ENCODE measurements around the gene RASA3.
"Not testable (repeated sequence)": the region's sequence is repeated elsewhere in the genome, so short reads cannot be mapped to it uniquely, and the experiment has no call there.

The RASA3 gene

DNA sequence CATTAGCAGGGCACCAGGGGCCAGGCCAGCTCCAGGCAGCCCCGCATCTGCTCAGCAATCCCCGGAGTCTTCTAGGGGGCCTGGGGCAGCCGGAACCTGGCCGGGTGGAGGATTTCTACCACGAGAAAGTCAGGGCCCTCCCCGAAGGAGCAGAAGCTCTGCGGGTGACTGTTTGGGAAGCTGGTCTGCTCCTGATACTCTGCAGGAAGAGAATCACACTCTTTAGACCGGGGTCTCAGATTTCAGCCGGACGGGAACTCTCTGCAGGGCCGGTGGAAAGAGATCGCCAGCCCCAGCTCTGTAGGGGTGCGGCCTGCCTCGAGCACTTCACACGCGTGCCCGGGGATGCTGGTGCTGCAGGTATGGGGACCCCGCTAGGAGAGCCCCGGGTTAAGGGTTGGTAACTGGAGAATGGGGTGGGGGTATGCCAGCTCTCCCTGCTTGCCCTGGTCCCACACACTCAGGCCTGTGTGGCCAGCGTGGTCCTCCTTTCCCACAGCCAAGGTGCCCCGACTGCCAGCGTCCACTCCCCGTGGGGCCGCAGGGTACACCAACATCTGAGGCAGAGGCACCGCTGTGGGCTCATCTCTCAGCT is 20.1 kb downstream of the RASA3 start:
- no peak for DNase-seq (ENCODE audit: low read depth)

DNA sequence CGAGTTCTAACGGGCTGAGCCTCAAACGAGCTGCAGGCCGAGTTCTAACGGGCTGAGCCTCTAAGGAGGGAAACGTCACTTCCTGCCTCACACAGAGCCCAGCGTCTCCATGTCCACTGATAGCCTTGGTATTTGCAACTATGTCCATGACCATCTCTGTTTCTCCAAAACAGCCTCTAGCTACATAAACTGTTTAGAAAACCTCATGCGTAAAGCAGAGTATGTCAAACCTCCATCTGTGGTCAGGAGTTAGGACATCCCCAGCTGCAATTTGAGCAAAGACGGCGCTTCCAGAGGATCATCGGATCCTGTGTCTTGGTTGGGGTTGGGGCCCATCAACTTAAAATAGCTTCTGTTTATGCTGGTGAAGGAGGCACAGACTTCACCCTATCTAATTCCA is 20.8 kb downstream of the RASA3 start:
- no peak for DNase-seq (ENCODE audit: low read depth)

DNA sequence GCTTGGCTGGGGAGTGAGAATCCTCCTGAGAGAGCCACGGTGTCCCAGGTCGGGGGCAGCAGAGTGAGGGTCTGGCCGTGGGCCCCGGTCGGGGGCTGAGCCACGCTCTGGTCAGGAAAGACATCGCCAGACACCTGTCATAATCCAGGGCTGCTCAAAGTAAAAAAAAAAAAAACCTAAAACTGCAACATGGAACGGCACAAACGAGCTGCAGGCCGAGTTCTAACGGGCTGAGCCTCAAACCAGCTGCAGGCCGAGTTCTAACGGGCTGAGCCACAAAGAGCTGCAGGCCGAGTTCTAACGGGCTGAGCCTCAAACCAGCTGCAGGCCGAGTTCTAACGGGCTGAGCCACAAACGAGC is 21.6 kb downstream of the RASA3 start:
- DNase-seq (ENCODE audit: low read depth) = not testable (repeated sequence)

DNA sequence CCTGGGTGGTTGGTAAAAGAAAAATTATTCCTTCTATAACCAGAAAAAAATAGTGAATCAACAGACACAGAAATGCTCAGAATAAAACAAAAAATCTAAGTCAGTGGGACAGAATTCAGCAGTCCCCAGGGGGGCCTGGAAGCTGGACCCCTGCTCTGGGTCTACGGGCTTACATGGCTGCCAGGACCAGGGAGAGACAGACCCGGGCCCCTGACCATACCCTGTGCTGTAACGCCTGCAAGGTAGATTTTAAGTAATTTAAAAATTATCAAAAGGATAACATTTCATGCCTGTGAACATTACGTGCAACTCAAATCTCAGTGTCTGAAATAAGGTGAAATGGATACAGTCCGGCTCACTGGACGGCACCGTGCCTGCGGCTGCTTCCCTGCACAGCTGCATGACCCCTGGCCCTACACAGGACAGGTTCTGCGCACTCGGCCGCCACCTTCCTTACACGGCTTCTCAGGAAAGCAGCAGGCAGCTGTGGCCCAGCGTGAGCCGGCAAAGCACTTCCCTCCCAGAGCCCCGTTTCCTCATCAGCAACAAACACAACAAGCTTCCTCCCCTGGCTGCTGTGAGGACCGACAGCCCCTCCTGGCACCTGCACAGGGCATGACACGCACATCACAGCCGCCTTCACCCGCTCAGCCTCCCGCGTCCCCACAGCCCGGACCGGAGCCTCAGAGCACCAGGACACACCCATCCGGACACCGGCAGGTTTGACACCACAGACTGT is 22.2 kb downstream of the RASA3 start:
- DNase-seq (ENCODE audit: low read depth) = no peak

DNA sequence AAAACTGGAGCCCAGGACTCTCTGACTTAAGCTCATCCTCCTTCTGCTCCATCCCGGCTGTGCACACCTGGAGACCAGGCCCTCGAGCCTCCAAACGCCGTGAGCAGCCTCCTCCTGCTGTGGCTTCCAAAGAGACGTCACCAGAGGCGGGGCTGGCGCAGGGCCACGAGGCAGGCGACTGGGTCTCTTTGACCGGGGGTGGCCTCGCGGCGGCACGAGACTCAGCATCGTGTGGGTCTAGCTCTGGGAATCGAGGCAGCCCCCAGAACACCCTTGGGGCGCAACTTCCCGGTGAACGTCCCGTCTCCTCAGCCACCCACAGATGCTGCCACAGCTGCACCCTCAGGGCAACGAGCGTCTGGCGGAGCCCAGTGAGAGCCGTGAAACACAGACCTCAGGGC is 22.8 kb downstream of the RASA3 start:
- DNase-seq (ENCODE audit: low read depth) = no peak

DNA sequence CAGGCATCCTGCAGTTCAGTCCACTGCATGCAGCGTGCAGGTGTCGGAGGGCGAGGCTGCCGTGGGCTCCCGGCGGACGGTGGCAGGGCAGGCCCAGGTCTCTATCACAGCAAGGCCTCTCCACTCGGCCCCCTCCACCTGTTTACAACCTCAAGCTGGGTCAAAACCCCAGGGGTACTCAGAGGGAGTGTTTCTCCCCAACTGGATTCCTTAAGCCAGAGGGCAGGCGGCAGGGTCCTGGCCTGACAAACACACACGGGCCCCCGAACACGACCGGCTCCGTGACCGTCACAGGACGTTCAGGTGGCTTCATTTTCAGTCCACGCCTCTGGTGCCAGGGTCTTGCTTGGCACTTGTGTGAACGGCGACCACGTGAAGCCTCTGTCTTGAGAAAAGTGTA is 23.5 kb downstream of the RASA3 start:
- DNase-seq (ENCODE audit: low read depth) = no peak

DNA sequence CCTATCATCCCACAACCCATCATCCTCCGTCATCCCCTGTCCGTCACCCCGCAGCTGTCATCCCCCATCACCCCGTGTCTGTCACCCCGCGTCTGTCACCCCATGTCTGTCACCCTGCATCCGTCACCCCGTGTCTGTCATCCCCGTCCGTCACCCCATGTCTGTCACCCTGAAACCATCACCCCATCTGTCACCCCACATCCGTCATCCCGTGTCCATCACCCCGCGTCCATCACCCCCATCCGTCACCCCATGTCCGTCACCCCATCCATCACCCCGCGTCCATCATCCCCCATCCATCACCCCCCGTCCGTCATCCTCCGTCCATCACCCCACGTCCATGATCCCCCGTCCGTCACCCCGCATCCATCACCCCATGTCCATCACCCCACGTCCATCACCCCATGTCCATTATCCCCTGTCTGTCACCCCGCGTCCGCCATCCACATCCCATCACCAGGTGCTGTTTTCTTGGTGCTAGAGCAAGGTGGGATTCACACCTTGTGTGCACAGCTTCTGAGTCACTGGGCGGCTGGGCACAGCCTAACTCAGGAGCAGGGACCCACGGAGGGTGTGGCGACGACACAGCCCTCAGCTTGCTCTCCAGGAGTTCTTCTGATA is 24.2 kb downstream of the RASA3 start:
- no peak for DNase-seq (ENCODE audit: low read depth)

DNA sequence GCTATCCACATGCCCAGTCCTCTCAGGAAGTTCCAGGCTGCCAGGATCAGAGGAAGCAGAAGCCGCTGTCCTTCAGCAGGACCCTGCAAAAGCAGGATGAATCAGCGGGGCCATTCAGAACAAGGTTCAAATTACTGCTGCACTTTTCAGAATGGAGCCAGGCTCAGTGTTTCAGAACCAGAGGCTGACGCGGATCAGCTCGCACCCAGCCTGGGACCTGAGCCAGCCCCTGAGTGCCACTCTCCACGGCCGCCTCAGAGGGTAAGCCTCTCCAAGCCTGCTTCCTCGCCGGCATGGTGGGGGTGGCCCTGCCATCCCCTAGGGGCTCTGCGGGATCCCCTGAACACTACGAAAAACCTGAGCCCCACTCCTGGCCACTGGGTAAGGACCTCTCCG is 24.7 kb downstream of the RASA3 start:
- no peak for DNase-seq (ENCODE audit: low read depth)

DNA sequence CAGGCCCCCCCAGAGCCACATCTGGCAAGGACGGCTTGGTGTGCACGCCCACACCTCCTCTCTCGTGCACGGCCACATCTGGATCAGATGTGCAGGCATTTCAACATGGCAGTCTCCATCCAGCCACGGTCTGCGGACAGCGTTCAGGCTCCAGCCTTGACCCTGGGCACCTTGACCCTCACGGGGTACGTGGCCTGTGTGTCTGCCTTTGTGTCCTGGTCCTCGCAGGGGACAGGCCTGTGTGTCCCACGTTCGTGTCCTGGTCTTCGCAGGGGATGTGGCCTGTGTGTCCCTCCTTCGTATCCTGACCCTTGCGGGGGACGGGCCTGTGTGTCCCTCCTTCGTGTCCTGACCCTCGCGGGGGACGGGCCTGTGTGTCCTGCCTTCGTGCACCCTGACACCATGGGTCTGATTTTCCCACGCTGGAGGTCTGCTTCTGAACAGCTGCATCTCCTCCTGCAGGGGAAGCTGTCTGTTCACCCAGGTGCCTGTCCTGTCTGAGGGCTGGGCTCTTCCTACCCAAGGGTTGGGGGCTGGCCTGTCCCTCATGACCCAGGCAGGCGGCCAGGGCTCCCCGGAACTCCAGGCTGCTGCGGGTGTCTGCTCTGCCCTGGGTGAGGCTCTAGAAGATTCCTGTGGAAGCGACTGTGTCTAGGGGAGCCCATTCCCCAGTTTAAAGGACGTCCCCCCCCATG is 25.3 kb downstream of the RASA3 start:
- DNase-seq (ENCODE audit: low read depth) = no peak

DNA sequence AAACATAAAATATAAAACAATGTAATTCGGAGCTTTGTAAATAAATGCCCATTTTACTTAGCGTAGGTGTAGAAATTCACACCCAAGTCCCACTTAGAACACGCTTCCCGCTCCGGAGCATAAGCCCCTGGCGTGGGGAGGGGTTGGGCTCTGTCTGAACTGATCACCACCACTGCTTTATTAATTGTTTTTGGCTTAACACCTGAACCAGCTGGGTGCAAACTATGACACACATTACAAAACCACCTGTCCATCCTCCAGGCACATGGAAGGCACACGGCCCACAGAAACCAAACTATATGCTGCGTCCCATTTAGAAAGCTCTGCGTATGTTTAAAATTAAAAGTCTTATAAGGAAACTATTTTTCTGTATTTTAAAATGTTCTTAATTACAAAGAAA is 25.9 kb downstream of the RASA3 start:
- DNase-seq (ENCODE audit: low read depth) = no peak

DNA sequence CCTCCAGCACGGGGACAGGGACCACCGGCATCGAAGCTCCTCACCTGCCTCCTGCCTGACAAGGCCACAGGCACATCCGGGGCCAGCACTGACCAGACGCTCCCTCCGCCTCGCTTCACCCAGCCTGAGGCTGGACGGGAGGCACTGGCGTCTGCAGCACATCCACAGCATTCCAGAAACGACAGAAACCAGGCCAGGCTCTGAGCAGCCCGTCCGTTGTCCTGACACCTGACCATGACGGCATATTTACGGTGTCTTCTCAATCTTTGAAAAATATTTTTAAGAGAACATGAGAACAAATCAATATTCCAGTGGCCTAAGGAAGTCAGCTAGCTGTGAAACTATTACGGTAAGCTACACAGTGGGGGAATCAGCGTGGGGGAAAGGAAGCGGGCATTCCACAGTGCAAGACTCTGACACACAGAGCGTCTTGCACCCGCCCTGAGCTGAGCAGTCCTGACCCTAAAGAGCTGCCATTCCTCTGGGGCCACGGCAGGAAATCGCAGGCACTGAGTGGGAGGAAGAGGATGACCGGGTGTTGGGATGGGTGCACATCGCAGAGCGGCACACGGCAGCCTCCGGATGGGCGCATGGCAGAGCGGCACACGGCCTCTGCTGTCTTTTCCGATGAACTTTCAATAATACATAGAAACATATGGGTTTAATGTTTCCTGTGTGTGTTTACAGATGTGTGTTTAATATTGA is 26.8 kb downstream of the RASA3 start:
- no peak for DNase-seq (ENCODE audit: low read depth)

DNA sequence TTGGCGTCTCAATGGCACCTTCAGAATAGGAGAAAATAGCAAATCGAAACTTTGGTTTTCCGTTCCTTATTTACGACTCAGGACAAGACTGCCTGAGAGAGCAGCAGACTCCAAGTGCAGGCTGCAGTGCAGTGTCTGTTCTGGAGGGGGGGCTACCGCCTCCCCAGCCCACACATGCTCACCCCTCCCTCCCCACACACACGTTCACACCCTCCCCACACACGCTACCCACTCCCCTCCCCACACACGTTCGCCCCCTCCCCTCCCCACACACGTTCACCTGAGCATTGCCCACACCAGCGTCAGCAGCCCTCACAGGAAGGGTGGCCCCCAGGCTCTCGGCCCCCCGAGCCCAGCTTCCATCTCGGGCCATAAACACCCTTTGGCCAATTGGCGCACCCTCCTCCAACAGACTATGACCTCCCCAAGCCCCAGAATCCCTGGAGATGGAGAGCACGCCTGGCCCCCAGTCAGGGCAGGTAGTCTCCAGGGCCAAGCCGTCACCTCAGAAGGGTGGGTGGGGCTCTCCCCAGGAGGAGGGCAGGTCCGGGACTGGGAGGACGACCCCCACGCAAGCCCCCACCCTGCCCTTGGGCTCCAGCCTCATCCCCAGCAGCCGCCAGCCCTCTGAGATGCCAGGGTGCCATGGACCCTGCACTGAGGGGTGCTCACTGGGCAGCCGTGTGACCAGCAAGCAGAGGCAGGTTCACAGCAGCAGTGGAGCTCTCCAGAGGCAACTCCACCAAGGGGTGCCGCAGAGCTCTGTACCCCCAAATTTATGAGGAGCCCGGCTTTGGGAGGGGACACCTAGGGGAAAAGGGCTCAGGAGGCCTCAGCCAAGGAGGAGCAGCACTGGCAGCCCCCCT is 27.5 kb downstream of the RASA3 start:
- DNase-seq (ENCODE audit: low read depth) = no peak

DNA sequence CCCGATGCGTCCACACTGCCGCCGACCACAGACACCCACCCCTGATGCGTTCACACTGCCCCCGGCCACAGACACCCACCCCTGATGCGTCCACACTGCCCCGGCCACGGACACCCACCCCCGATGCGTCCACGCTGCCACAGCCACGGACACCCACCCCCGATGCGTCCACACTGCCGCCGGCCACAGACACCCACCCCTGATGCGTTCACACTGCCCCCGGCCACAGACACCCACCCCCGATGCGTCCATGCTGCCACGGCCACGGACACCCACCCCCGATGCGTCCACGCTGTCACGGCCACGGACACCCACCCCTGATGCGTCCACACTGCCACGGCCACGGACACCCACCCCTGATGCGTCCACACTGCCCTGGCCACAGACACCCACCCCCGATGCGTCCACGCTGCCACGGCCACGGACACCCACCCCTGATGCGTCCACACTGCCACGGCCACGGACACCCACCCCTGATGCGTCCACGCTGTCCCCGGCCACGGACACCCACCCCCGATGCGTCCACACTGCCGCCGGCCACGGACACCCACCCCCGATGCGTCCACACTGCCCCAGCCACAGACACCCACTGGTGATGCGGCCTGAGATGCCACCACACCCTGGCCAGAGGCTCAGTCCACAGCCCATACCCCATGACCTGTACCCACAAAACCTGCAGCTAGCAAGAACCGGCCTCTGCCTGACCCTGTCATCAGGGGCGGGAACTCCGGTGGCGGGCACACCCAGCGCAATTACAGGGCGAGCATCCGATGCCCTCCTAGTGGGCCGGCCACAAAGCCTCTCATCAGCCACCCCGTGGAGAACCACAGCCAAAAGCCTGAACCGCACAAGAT is 28.4 kb downstream of the RASA3 start:
- no peak for DNase-seq (ENCODE audit: low read depth)

DNA sequence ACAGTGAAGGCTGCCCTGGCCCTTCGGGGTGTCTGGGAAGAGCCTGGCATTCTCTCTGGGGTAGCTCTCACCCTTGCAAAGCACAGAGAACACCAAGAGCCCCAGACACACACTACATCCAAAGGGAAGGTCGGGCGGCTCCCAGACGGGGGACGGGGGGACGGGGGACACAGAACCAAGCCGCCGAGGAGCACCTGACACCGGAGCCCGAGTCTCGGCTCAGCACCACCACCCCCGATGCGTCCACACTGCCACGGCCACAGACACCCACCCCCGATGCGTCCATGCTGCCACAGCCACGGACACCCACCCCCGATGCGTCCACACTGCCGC is 29.2 kb downstream of the RASA3 start:
- not testable (repeated sequence) for DNase-seq (ENCODE audit: low read depth)

DNA sequence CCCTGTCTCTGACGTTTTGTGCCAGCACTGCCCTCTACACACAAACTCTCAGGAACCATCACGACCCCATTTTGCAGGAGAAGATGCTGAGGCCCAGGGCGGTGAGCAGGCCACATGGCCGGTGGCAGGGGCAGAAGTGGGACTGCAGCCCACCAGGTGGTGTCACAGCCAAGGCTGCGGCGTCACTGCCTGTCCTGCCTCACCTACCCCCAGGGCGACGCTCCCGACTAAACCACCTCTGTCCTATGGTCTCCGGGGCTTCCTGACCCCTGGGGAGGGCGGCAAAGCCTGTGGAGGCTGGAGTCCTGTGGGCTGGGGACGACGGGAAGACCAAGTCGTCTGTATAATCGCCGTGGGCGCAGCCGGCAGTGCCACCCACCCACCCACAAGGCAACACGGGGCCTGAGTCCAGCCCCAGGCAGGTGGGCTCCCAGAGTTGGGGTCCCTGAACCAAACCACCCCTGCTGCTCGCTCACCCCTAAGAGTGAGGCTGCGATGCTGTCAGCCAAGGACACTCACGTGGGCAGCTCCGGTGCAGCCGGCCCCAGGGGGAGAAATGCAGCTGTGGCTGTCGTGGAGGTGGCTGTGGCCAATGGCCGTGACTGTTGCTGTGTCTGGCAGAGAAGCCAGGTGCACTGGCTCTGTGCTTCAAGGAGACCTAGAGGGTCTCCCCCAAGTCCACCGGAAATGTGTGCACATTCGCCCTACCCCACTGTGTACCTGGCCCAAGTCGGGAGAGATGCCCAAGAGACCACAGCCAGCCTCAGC is 29.7 kb downstream of the RASA3 start:
- no peak for DNase-seq (ENCODE audit: low read depth)

DNA sequence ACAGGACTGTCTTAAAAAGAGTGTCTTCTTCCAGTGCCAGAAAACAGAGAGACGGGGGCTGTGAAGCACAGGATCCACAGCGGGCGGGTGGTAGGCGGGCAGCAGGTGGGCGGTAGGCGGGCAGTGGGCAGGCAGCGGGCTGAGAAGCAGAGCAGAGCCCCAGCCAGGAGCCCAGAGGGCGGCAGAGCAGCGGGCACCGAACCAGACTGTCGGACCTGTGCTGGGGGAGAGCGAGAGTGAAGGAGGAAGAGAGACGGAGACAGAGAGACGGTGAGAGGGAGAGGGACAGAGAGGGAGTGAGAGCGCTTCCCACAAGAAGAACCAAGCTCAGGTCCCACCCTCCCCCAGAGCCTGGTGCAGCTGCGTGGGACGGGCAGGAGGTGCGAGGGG is 30.3 kb downstream of the RASA3 start:
- DNase-seq (ENCODE audit: low read depth) = no peak

DNA sequence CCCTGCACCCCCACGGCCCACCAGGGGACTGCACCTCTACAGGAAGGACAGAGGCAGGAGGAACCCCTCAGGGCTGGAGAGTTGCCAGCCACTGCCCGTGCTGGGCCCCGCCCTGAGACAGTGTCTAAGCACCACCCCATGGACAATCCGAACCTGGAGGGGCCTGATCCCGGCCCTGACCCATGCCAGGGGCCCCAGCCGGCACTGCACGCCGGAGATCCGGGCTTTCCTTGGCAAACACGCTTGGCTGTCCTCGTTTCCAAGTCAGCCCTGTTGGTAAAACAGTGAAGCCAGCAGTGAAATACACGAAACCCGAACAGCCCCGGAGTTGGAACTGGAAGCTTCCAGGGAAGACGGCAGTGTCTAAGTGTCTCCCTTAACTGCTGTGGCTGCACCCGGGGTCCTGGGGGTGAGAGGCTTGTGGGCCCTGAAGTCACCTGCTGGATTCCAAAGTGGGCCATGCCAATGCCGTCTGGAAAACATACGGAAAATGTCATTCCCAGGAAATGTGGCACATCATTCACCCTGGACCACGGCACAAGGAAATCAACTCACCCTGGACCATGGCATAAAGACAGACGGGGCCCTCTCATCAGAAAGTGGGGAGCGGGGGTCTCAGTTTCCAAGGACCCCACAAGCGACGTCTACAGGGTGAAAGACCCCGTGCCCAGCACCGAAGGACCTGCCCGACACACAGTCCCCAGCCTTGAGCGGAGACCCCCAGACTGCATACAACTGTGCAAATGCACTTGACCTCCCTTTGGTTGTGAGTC is 30.9 kb downstream of the RASA3 start:
- DNase-seq (ENCODE audit: low read depth) = no peak

DNA sequence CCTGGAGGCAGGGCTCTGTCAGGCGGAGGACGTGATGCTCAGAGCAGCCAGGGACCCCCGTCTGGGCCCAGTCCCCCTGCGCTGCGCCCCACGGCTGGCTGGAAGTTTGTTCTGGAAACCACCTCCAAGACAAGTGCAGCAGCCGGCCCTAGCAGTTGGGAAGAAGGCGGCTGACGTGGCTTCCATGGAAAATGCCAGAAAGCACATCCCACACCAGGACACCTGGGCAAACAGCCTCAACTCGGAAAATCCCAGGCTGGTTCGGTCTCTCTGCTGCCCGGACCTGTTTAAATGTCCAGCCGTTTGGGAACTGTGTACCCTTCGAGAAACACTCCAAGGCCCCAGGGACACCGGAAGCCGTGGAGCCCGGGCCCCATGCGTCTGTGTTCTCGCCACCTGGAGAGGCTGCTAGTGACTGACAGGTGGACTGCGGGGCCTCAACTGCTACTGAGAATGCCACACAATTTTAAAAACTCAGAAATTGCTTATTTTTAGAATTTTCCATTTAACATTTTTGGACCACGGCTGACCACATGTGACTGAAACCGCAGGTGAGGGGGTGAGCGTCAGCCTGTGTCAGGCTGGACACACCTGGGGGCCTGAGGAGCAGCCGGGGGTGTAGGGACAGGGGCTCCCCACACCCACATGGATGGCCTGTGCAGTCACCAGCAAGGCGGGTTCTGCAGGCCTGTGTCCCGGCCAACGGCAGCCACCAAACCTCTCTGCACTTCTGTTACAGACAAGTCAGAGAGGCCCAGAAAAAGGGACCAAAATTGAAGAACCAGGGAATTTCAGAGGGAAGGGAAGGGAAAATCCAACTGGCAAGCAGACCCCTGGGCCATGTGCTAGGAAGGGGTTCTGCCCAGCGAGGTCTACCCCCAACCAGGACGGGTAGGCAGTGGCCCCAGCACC is 31.7 kb downstream of the RASA3 start:
- DNase-seq (ENCODE audit: low read depth) = no peak
